CD4-positive, alpha-beta T cell (primary cell): ENCODE data around the gene TIPRL. TPM values are rescaled to one million over a fixed set of nuclear protein-coding genes. Genes with fewer than 3 reads are reported as not detected.

Experiments used
- ATAC-seq: fragments of 200-7000 bp; cut with Tn5 transposase; one replicate; pipeline ENCODE4 v1.10.0; 2022; ENCODE audit warnings: mild to moderate bottlenecking; ENCODE audit not compliant: poor library complexity
- CTCF ChIA-PET: fragments of 350-600 bp; sonication (Branson Sonifier 250); formaldehyde crosslinking; loops from one replicate; lab custom pipeline; 2021; ENCODE audit warnings: antibody characterized with exemption, inconsistent platforms; lab: Charles Lee
- POLR2A ChIA-PET: fragments of 350-600 bp; sonication (Branson Sonifier 250); formaldehyde crosslinking; loops from one replicate; lab custom pipeline; 2021; ENCODE audit warnings: antibody characterized with exemption, inconsistent platforms; lab: Charles Lee
- DNase-seq, 14 experiments: peaks; one replicate each; pipeline ENCODE4 v3.0.0-alpha.2; 2013 to 2020; ENCODE audit warnings: mixed read lengths in 2 of 14
- H3K27ac ChIP-seq, 2 donors: one replicate each; pipeline versions ENCODE4 v1.5.1 to v1.7.0; 2013; ENCODE audit warnings: low read length in 2 of 2, low read depth in 1 of 2, mild to moderate bottlenecking in 1 of 2
- H3K27me3 ChIP-seq, 2 experiments: 1 replicate in 1 of 2; 2 replicates in 1 of 2; pipeline versions ENCODE4 v1.6.1 to v1.7.0; 2013; ENCODE audit warnings: low read length in 2 of 2, control low read depth in 1 of 2, mild to moderate bottlenecking in 1 of 2, moderate library complexity in 1 of 2; ENCODE audit not compliant: insufficient read depth in 2 of 2, control insufficient read depth in 1 of 2
- H3K36me3 ChIP-seq: one replicate; pipeline ENCODE4 v1.6.1; 2013; ENCODE audit warnings: low read length, control low read depth; ENCODE audit not compliant: insufficient read depth
- H3K4me1 ChIP-seq: one replicate; pipeline ENCODE4 v1.6.1; 2013; ENCODE audit warnings: low read length, control low read depth; ENCODE audit not compliant: insufficient read depth
- H3K4me3 ChIP-seq: one replicate; pipeline ENCODE4 v1.5.1; 2013; ENCODE audit warnings: mild to moderate bottlenecking, low read length, moderate library complexity
- H3K9me3 ChIP-seq, 2 experiments: 1 replicate in 1 of 2; 2 replicates in 1 of 2; pipeline versions ENCODE4 v1.6.1 to v1.7.0; 2013; ENCODE audit warnings: low read length in 2 of 2, mild to moderate bottlenecking in 2 of 2, control low read depth in 1 of 2, moderate library complexity in 1 of 2; ENCODE audit not compliant: control insufficient read depth in 1 of 2, insufficient read depth in 1 of 2
- H3K27ac Mint-ChIP-seq: one replicate; pipeline ENCODE4 v1.8.0; 2020; ENCODE audit warnings: mixed read lengths
- H3K27me3 Mint-ChIP-seq: one replicate; pipeline ENCODE4 v1.8.0; 2021; ENCODE audit warnings: mixed read lengths
- H3K36me3 Mint-ChIP-seq: one replicate; pipeline ENCODE4 v1.8.0; 2021; ENCODE audit warnings: low read depth, mixed read lengths
- H3K4me1 Mint-ChIP-seq: one replicate; pipeline ENCODE4 v1.8.0; 2021; ENCODE audit warnings: low read depth, mixed read lengths
- H3K4me3 Mint-ChIP-seq: one replicate; pipeline ENCODE4 v1.8.0; 2020; ENCODE audit warnings: mild to moderate bottlenecking, mixed read lengths
- H3K9me3 Mint-ChIP-seq: one replicate; pipeline ENCODE4 v1.8.0; 2020; ENCODE audit warnings: mixed read lengths
- intact Hi-C, 2 experiments: fragments of 100-400 bp; cut with DNase I in 1 of 2; cut with micrococcal nuclease in 1 of 2; formaldehyde crosslinking; loops; one replicate each; pipeline versions ENCODE4 v1.15.1 to v1.9.0; 2023 to 2025; cut with DNase I, micrococcal nuclease
- total RNA-seq, 174 experiments: library from RNA in 2 of 174; stranded (reverse) in 2 of 174; gene quantifications; one replicate each; pipeline ENCODE4 v1.2.3 and lab custom pipeline; 2021 to 2026
- TF ChIP-seq, protein P1 (sequence below): fragments of 200-600 bp; IDR thresholded peaks from one replicate; pipeline ENCODE4 v1.8.0; 2022; ENCODE audit warnings: antibody characterized with exemption, mild to moderate bottlenecking

The TIPRL gene
- total RNA-seq, 2 experiments from 2014 or later: 15.8 to 16.4 TPM

DNA sequence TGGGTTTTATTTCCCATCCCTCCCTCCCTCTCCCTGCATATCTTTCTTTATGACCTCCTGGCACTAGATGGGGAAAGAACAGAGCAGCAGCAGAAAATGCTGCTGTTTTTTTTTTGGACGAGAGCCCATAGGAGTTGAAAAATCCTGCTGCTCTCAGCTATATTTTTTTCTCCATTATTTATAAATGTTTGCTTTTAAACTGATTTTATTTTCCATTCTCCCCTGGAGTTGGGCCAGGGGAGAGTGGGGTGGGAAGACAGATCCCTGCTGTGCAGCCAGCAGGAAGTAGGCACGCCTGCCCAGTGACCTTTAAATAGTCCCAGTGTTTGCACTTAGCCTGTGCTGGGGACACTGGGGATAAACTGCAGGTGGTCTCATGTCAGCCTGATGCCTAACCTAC lies 64.4 kb downstream of the TIPRL start:
- peaks cover 11% of the 10 kb centered on the region for H3K4me1 ChIP-seq
- TF ChIP-seq, protein P1, sequence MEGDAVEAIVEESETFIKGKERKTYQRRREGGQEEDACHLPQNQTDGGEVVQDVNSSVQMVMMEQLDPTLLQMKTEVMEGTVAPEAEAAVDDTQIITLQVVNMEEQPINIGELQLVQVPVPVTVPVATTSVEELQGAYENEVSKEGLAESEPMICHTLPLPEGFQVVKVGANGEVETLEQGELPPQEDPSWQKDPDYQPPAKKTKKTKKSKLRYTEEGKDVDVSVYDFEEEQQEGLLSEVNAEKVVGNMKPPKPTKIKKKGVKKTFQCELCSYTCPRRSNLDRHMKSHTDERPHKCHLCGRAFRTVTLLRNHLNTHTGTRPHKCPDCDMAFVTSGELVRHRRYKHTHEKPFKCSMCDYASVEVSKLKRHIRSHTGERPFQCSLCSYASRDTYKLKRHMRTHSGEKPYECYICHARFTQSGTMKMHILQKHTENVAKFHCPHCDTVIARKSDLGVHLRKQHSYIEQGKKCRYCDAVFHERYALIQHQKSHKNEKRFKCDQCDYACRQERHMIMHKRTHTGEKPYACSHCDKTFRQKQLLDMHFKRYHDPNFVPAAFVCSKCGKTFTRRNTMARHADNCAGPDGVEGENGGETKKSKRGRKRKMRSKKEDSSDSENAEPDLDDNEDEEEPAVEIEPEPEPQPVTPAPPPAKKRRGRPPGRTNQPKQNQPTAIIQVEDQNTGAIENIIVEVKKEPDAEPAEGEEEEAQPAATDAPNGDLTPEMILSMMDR: no peak
- no peak overlapping the region for H3K4me3 Mint-ChIP-seq
- H3K9me3 Mint-ChIP-seq: no peaks in the 10 kb centered on the region
- intact Hi-C loops: no loop called here
- ChIA-PET CTCF (no interaction called here), POLR2A (no interaction called here)
- H3K36me3 Mint-ChIP-seq: peaks cover 98% of the 10 kb centered on the region
- DNase-seq: no peak
- no peaks in the 10 kb centered on the region for H3K27me3 Mint-ChIP-seq
- peaks cover 37% of the 10 kb centered on the region for H3K4me1 Mint-ChIP-seq
- H3K27ac Mint-ChIP-seq: no peak overlapping the region
- H3K36me3 ChIP-seq: peaks cover 76% of the 10 kb centered on the region
- no peaks in the 10 kb centered on the region for H3K27me3 ChIP-seq
- no peak for ATAC-seq
- no peaks in the 10 kb centered on the region for H3K9me3 ChIP-seq
- no peak overlapping the region for H3K4me3 ChIP-seq
- H3K27ac ChIP-seq: no peak overlapping the region

DNA sequence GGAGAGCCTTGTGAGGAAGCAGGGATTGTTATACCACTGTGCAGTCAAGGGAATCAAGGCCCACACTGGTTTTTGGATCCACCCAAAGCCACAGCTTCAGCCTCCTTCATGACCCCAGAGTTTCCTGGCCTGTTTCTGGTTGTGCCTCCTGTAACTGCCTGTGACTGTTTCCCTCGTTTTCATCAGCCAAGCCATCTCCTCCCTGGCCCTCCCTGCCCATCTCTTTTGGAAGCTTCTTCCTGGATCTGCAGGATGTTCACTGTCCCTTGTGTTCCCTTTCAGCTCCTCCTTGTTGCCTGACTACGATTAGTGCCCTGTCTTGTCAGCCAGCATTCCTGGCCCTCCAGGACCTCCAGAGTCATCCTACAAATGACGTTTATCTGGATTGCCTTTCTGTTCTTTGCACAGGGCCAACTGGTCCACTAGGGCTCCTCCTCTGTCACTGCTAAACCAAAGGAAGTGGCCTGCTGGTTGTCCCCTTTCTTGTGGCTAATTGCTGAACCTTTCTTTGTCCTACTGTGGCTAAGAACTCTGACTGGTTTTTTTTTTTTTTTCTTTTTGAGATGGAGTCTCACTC lies 65.0 kb downstream of the TIPRL start:
- H3K9me3 Mint-ChIP-seq: no peaks in the 10 kb centered on the region
- peaks cover 42% of the 10 kb centered on the region for H3K4me1 Mint-ChIP-seq
- H3K4me3 Mint-ChIP-seq: no peak overlapping the region
- H3K27me3 Mint-ChIP-seq: no peaks in the 10 kb centered on the region
- no peak overlapping the region for H3K27ac Mint-ChIP-seq
- CTCF ChIA-PET: no interaction called here
- POLR2A ChIA-PET: no interaction called here
- H3K27me3 ChIP-seq: no peaks in the 10 kb centered on the region
- intact Hi-C loops: no loop called here
- H3K36me3 ChIP-seq: peaks cover 71% of the 10 kb centered on the region
- H3K4me1 ChIP-seq: peaks cover 11% of the 10 kb centered on the region
- H3K9me3 ChIP-seq: no peaks in the 10 kb centered on the region
- TF ChIP-seq, protein P1: no peak
- no peak overlapping the region for H3K27ac ChIP-seq
- no peak for ATAC-seq
- H3K4me3 ChIP-seq: no peak overlapping the region
- peaks cover 100% of the 10 kb centered on the region for H3K36me3 Mint-ChIP-seq
- peak in 1 of 14 experiments; percentile 11 for DNase-seq

DNA sequence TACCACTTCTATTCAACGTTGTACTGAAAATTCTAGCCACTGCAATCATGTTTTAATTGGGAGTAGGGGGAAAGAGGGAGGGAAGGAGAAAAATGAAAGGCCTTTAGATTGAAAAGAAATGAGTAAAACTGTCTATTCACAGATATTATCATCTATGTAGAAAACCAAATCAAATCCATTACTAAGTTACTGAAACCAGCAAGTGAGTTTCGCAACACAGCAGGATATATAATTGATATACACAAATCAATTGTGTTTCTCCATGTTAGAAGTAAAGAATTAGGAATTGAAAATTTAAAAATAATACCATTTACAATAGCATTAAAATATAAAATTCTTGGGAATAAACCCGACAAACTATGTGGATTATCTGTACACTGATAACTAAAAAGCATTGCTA lies 66.3 kb downstream of the TIPRL start:
- DNase-seq (no peak), ATAC-seq (no peak)
- peaks cover 99% of the 10 kb centered on the region for H3K36me3 Mint-ChIP-seq
- H3K27ac Mint-ChIP-seq: no peak overlapping the region
- no peaks in the 10 kb centered on the region for H3K27me3 Mint-ChIP-seq
- H3K27me3 ChIP-seq: no peaks in the 10 kb centered on the region
- ChIA-PET CTCF (no interaction called here), POLR2A (no interaction called here)
- intact Hi-C loops: no loop called here
- H3K27ac ChIP-seq: no peak overlapping the region
- H3K4me3 ChIP-seq: no peak overlapping the region
- TF ChIP-seq, protein P1: no peak
- peaks cover 70% of the 10 kb centered on the region for H3K36me3 ChIP-seq
- H3K9me3 Mint-ChIP-seq: no peaks in the 10 kb centered on the region
- no peak overlapping the region for H3K4me3 Mint-ChIP-seq
- H3K9me3 ChIP-seq: no peaks in the 10 kb centered on the region
- H3K4me1 Mint-ChIP-seq: peaks cover 47% of the 10 kb centered on the region
- H3K4me1 ChIP-seq: peaks cover 11% of the 10 kb centered on the region
